ENCODE data around the gene RDH12.

DNA sequence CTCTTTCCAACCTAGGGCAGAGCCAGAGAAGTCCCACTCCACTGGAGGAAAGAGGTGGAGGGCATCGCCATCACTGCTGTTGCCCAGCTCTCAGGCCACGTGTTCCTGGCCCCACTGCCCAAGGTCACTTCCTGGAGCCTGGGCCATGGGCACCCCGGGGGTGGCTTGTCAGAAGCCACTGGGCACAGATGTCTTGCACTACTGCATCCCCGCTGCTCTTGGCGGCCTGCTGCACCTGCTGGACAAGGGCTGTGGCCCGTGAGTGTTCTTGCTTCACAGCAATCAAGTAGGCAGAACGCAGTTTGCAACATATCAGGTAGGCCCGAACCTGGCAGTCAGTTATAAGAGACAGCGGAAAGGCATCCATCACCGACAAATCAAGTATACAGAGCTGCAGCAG is 46.6 kb downstream of the RDH12 start:
- TF ChIP-seq CTCF (conservative IDR thresholded peaks at IDR 0.05 in 1 of 2, IDR thresholded peaks at IDR 0.05 in 1 of 2; ENCODE audit: low read depth in 1 of 2, low read length in 2 of 2) (no peak), EZH2 (IDR thresholded peaks at IDR 0.05; ENCODE audit: low read length, missing control alignments) (no peak)
